Retinal pigment epithelial cell (primary cell): ENCODE data around the gene PROM2.

Experiments
- DNase-seq: peaks from one replicate; pipeline ENCODE4 v3.0.0-alpha.2; 2010; ENCODE audit warnings: low read depth
- H3K4me3 ChIP-seq: 2 replicates; pipeline ENCODE4 v1.5.1; 2011; ENCODE audit warnings: mild to moderate bottlenecking, low read length, control low read depth, moderate library complexity
- TF ChIP-seq, protein P1 (sequence below): conservative IDR thresholded peaks from 2 replicates; pipeline ENCODE4 v1.5.1; 2011; ENCODE audit warnings: low read depth, low read length, control low read depth, inconsistent platforms

Gene PROM2

DNA sequence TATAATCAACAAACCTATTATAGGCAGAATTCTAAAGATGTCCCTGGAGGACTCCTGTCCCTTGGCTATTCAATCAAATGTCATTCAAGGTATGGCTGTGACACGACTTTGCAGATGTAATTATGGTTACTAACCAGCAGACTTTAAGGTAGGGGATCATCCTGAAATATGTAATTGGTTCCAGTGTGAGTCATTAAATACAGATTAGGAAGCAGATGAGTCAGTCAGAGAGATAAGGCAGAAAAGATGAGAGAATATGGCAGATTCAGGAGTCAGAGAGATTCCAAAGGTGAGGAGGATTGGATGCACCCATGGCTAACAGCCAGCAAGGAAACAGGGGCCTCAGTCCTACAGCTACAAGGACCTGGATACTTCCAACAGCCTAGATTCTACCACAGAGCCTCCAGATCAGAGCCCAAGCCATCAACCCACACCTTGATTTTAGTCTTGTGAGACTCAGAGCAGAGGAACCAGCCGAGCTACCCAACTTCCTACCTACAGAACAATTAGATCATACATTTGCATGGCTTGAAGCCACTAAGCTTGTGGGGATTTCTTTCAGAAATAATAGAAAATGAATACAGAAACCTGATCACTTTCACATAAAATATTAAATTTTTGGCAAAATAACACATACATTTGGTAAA is 11.2 kb upstream of the PROM2 start:
- no peak overlapping the region for H3K4me3 ChIP-seq
- TF ChIP-seq, protein P1, sequence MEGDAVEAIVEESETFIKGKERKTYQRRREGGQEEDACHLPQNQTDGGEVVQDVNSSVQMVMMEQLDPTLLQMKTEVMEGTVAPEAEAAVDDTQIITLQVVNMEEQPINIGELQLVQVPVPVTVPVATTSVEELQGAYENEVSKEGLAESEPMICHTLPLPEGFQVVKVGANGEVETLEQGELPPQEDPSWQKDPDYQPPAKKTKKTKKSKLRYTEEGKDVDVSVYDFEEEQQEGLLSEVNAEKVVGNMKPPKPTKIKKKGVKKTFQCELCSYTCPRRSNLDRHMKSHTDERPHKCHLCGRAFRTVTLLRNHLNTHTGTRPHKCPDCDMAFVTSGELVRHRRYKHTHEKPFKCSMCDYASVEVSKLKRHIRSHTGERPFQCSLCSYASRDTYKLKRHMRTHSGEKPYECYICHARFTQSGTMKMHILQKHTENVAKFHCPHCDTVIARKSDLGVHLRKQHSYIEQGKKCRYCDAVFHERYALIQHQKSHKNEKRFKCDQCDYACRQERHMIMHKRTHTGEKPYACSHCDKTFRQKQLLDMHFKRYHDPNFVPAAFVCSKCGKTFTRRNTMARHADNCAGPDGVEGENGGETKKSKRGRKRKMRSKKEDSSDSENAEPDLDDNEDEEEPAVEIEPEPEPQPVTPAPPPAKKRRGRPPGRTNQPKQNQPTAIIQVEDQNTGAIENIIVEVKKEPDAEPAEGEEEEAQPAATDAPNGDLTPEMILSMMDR = no peak
- no peak for DNase-seq

DNA sequence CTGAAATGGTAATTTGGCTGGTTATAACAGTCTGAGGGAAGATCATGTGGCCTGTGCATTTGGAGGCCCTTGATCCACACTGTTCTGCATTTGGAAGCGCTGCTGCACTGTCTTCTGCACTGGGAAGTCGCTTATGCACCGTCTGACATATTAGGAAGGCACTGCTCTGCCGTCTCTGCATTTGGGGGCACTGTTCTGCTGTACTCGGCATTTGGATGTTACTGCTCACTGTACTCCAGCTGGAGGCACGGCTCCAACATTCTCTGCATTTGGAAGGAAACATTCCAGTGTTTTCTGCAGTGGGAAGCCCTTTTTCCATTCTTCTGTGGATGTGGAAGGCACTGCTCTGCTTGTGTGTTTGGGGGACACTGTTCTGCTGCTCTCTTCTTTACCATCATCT is 9.6 kb upstream of the PROM2 start:
- H3K4me3 ChIP-seq = no peak overlapping the region
- TF ChIP-seq, protein P1 = no peak
- no peak for DNase-seq

DNA sequence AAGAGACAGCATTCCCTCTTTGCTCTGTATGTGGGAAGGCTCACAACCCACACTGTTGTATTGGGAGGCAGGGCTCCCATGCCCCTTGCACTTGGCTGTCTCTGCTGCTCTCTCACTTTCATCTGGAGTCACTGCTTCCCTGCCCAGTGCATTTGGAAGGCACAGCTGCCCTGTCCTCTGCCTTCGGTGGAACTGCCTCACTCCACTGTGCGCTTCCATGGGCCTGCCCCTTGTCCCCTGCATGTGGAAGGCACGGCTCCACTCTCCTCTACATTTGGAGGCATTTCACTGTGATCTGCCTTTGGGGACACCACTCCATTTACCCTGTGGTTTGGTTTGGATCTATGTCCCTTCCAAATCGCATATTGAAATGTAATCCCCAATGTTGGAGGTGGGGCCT is 9.1 kb upstream of the PROM2 start:
- no peak overlapping the region for H3K4me3 ChIP-seq
- DNase-seq = no peak
- TF ChIP-seq, protein P1 = no peak

DNA sequence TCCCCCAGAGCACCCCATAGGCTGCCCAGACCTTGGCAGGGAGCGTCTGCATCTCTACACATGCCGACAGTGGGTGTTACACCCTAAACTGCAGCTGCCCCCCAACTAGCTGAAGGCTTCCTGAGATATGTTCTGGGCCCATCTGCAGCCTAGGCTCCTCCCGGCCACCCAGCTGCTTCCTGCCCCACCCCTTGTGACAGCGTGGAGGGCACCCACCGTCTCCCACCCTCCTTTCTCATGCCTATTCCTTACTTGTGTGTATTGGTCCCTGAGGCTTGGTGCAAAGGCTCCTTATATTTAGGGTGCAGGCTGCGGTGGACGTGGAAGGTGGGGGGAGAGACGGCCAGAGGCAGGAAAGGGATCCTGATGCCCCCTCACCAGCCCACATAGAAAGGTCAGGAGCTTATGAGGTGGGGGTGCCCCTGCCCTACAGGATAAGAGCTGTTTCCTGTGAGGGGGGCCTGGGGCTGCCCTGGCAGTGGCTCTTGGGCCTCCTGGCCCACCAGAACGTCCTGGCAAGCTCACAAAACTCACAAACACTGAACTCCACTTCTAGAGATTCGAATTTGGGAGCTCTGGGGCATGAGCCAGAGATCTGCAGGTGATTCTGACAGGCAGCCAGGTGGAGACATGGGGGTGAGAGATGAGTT is 7.3 kb upstream of the PROM2 start:
- TF ChIP-seq, protein P1 = no peak
- no peak overlapping the region for H3K4me3 ChIP-seq
- no peak for DNase-seq

DNA sequence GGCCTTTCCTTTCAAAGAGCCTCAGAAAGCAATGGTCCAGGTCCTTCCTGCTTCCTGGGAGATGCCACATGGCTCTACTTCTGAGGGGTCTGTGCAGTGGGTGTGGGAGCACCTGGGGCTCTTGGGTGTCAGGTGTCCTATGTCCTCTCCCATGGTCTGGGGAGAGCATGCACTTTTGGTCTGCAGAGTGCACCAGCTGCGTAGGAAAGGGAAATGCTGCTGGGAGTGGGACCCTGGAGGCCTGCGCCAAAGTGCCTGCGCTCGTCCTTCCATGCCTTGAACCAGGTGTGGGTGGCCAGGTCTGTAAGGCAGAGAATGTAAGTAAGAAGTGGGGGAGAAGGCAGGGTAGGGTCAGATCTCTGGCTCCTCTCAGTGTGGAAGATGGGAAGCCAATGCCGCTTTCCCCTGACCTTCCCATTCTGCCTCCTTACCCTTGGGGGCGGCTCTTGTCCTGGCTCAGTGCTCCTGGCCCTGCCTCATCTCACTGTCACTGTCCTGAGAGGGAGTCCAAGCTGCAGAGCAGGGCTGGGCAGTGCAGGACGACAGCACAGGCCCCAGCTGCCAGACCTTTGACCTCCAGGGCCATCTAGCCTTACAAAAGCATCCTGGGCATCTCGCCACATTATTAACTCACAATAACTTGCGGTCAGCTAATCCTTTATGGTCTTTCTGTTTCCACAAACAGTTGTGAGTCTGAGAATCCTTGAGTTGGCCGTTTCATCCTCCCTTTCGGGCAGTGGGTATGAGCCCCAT is 6.6 kb upstream of the PROM2 start:
- peak; percentile 36 for DNase-seq
- no peak overlapping the region for H3K4me3 ChIP-seq

DNA sequence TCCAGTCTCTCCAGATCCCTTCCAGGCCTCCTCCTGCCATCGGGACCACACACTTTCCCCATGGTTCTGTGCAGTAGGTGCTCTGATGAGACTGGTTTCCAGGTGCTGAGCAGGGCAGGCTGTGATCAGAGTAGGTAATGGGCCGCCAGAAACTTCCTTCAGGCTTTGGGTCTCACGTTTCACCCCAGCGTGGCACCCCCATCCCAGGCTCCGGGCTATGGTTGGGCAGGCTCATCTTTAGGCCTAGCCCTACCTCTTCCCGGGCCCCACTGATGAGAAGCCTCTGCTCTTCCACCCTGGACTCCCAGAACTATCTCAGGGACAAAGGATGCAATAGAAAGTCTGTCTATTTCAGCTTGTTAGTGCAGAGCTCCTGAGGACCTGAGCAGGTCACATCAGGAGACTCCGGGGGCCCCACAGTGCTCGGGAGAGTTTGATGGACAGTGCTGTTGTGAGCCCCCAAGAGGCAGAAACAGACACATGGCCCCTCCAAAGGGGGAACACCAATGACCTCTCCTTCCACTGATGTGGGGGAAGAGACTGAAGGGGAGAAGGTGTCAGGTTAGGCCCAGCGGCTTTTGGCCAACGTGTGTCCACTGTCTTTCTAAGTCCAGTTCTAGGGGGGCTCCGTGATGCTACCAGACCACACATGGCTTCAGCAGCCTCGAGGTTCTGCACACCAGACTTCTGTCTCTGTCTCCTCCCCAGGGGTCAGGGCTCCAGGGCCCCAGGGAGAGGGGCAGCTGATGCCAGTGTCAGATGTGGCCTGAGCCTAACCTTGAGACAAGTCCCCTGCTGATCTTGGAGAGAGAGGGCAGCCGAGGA is 5.8 kb upstream of the PROM2 start:
- TF ChIP-seq, protein P1 = no peak
- no peak overlapping the region for H3K4me3 ChIP-seq
- DNase-seq = no peak

More for the DNA sequence above, 6.6 kb upstream of the PROM2 start:
- TF ChIP-seq, protein P1 = no peak
